Bronchial epithelial cell (primary cell): ENCODE data around the gene FRA10AC1. TPM values are rescaled to one million over a fixed set of nuclear protein-coding genes. Genes with fewer than 3 reads are reported as not detected.

Experiments
- DNase-seq: peaks from one replicate; pipeline ENCODE4 v3.0.0-alpha.2; 2010; ENCODE audit warnings: low read depth
- FAIRE-seq: peaks from 2 replicates; lab custom pipeline; 2011; peaks lifted over from hg19 to GRCh38; lab: Jason Lieb, UNC
- H3K27me3 ChIP-seq: 2 replicates; pipeline ENCODE4 v1.5.1; 2011; ENCODE audit warnings: low read length; ENCODE audit not compliant: control insufficient read depth, insufficient read depth
- H3K36me3 ChIP-seq: 2 replicates; pipeline ENCODE4 v1.5.1; 2011; ENCODE audit warnings: low read length; ENCODE audit not compliant: control insufficient read depth, insufficient read depth
- H3K4me3 ChIP-seq: 2 replicates; pipeline ENCODE4 v1.5.1; 2011; ENCODE audit warnings: mild to moderate bottlenecking, low read depth, low read length, control low read depth
- total RNA-seq: library from RNA; depleted of rRNA; stranded (reverse); fragments of >200 nt; gene quantifications from 2 replicates; pipeline ENCODE4 v1.2.1, GENCODE V29; 2014
- TF ChIP-seq, protein P1 (sequence below): IDR thresholded peaks from 2 replicates; pipeline ENCODE4 v1.5.1; 2011; ENCODE audit warnings: mild to moderate bottlenecking, moderate library complexity, low read length, control low read depth, inconsistent platforms; ENCODE audit not compliant: insufficient read depth, severe bottlenecking

Gene FRA10AC1
- total RNA-seq, 1 donor from 2014 or later = 4.7 TPM

DNA sequence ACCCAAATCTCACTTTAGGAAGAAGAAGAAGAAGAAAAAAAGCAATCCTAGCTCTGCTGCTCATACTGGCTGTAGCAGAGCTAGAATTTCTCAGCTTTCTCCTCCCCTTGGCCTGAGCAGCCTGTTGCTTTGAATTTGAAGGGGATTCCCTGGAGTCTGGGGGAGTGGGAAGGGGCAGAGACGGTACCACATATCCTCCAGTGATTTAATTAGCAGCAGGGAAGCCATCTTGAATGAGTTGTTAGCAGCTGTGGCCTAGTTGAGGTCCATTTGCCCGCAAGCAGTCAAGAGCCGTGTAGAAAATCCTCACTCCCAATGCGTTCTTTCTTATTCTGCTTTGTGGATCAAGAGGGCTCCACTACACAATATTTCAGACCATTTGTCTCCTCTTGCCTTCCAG is 73.5 kb downstream of the FRA10AC1 start:
- TF ChIP-seq, protein P1, sequence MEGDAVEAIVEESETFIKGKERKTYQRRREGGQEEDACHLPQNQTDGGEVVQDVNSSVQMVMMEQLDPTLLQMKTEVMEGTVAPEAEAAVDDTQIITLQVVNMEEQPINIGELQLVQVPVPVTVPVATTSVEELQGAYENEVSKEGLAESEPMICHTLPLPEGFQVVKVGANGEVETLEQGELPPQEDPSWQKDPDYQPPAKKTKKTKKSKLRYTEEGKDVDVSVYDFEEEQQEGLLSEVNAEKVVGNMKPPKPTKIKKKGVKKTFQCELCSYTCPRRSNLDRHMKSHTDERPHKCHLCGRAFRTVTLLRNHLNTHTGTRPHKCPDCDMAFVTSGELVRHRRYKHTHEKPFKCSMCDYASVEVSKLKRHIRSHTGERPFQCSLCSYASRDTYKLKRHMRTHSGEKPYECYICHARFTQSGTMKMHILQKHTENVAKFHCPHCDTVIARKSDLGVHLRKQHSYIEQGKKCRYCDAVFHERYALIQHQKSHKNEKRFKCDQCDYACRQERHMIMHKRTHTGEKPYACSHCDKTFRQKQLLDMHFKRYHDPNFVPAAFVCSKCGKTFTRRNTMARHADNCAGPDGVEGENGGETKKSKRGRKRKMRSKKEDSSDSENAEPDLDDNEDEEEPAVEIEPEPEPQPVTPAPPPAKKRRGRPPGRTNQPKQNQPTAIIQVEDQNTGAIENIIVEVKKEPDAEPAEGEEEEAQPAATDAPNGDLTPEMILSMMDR = no peak
- H3K4me3 ChIP-seq = no peak overlapping the region
- no peaks in the 10 kb centered on the region for H3K36me3 ChIP-seq
- FAIRE-seq (no peak), DNase-seq (no peak)
- H3K27me3 ChIP-seq = peaks cover 2% of the 10 kb centered on the region

DNA sequence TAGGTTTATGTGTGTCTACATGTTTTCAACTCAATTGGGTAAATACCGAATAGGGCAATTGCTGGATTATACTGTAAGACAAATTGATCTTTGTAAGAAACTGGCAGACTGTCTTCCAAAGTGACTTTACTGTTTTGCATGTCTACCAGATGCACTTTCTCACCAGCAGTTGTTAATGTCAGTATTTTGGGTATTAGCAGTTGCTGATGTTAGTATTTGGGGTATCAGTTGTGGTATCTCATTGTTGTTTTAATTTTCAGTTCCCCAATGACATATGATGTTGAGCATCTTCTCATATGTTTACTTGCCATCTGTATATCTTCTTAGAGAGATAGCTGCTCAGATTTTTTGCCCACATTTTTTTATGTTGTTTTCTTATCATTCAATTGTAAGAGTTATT is 79.5 kb downstream of the FRA10AC1 start:
- TF ChIP-seq, protein P1 = no peak
- Histone ChIP-seq H3K4me3 (no peak overlapping the region), H3K36me3 (no peaks in the 10 kb centered on the region), H3K27me3 (peaks cover 2% of the 10 kb centered on the region)
- FAIRE-seq (no peak), DNase-seq (no peak)

DNA sequence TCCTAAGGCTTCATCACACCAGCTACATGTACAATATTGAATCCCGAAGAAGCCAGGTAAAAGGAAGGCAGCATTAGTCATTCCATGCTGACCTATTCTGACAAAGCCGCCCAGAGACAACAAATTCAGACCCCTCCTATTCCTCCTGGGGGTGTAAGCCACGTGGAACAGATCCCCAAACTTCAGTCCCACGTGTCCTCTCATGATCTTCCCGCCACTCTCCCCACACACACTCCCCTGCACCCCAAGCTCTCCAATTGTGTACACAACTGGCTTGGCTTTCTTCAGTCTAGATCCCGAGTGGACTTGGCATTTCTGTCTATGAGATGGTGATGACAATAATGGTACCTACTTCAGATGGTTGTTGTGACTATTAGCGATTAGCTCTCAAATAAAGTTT is 81.5 kb downstream of the FRA10AC1 start:
- H3K4me3 ChIP-seq = no peak overlapping the region
- H3K27me3 ChIP-seq = peaks cover 2% of the 10 kb centered on the region
- FAIRE-seq = no peak
- TF ChIP-seq, protein P1 = no peak
- DNase-seq = no peak
- no peaks in the 10 kb centered on the region for H3K36me3 ChIP-seq

Other genes starting within 250 kb of the FRA10AC1 start
- gene MYOF, start 220.3 kb downstream of the FRA10AC1 start, total RNA-seq = 108 and 133 TPM in 2 replicates
- 0.53 and 2.0 TPM in 2 replicates for gene CEP55, start 206.0 kb downstream of the FRA10AC1 start, total RNA-seq
- gene FFAR4, start 135.9 kb downstream of the FRA10AC1 start, total RNA-seq = not detected in 2 replicates
- gene RBP4, start 101.4 kb downstream of the FRA10AC1 start, total RNA-seq = not detected in 2 replicates
- gene PDE6C, start 90.1 kb downstream of the FRA10AC1 start, total RNA-seq = not detected in 2 replicates
- gene LGI1, start 55.3 kb upstream of the FRA10AC1 start, total RNA-seq = not detected in 2 replicates
- 2.1 and 2.4 TPM in 2 replicates for gene SLC35G1, start 191.4 kb upstream of the FRA10AC1 start, total RNA-seq